IMR-90 (cell line): ENCODE measurements around the gene KIFC3. TPM values are rescaled to one million over a fixed set of nuclear protein-coding genes. Genes with fewer than 3 reads are reported as not detected.

ENCODE experiments used
- ATAC-seq: fragments of 200-7000 bp; cut with Tn5 transposase; 2 replicates; pipeline ENCODE4 v1.9.1; 2020; ENCODE audit warnings: low read depth, mild to moderate bottlenecking, moderate library complexity
- BruUV-seq: library from RNA; stranded (reverse); fragments of 400-500 nt; replicated peaks from 2 replicates; lab custom pipeline; 2021; lab: Mats Ljungman, UMichigan
- CTCF ChIA-PET: fragments of 300-600 bp; formaldehyde crosslinking; extraction: SDS; loops from one replicate; lab custom pipeline; 2021; ENCODE audit warnings: antibody characterized with exemption; lab: Yijun Ruan, JAX
- POLR2A ChIA-PET: fragments of 300-600 bp; sonication (Branson Sonifier 250); formaldehyde crosslinking; loops from one replicate; lab custom pipeline; 2022; ENCODE audit warnings: antibody characterized with exemption; ENCODE audit not compliant: unreplicated experiment; lab: Charles Lee
- DNase-seq: peaks from one replicate; pipeline ENCODE4 v3.0.0; 2013
- H2AFZ ChIP-seq: replicated peaks from 2 replicates; pipeline ENCODE3; 2013; ENCODE audit warnings: low read length, mild to moderate bottlenecking; ENCODE audit not compliant: poor library complexity
- H2AK5ac ChIP-seq: 2 replicates; pipeline ENCODE4 v1.6.1; 2013; ENCODE audit warnings: low read depth, low read length, inconsistent platforms
- H2AK9ac ChIP-seq: replicated peaks from 2 replicates; pipeline ENCODE3; 2013; ENCODE audit warnings: mild to moderate bottlenecking, low read depth, low read length, moderate library complexity; ENCODE audit not compliant: poor library complexity
- H2BK120ac ChIP-seq: 2 replicates; pipeline ENCODE4 v1.6.1; 2013; ENCODE audit warnings: low read depth, low read length, inconsistent platforms
- H2BK15ac ChIP-seq: 3 replicates; pipeline ENCODE4 v1.6.1; 2013; ENCODE audit warnings: low read depth, low read length, inconsistent platforms
- H2BK20ac ChIP-seq: 2 replicates; pipeline ENCODE4 v1.6.1; 2013; ENCODE audit warnings: low read depth, mild to moderate bottlenecking, inconsistent platforms, low read length, moderate library complexity
- H2BK5ac ChIP-seq: 2 replicates; pipeline ENCODE4 v1.6.1; 2013; ENCODE audit warnings: mild to moderate bottlenecking, low read depth, low read length, inconsistent platforms; ENCODE audit not compliant: poor library complexity, severe bottlenecking
- H3K14ac ChIP-seq: replicated peaks from 2 replicates; pipeline ENCODE4 v1.6.1; 2013; ENCODE audit warnings: low read depth, low read length, inconsistent platforms
- H3K18ac ChIP-seq: 2 replicates; pipeline ENCODE4 v1.6.1; 2013; ENCODE audit warnings: low read depth, low read length, control low read depth
- H3K23ac ChIP-seq: 2 replicates; pipeline ENCODE4 v1.6.1; 2013; ENCODE audit warnings: low read depth, low read length, inconsistent platforms
- H3K27ac ChIP-seq: 2 replicates; pipeline ENCODE4 v1.5.1; 2013; ENCODE audit warnings: mild to moderate bottlenecking, control low read depth, low read length; ENCODE audit not compliant: insufficient read depth
- H3K27me3 ChIP-seq: 2 replicates; pipeline ENCODE4 v1.6.1; 2013; ENCODE audit warnings: low read length; ENCODE audit not compliant: control insufficient read depth, insufficient read depth
- H3K36me3 ChIP-seq: 2 replicates; pipeline ENCODE4 v1.6.1; 2013; ENCODE audit warnings: low read length, mixed read lengths; ENCODE audit not compliant: control insufficient read depth, insufficient read depth
- H3K4ac ChIP-seq: 2 replicates; pipeline ENCODE4 v1.6.1; 2013; ENCODE audit warnings: low read depth, low read length, inconsistent platforms
- H3K4me1 ChIP-seq: 2 replicates; pipeline ENCODE4 v1.6.1; 2013; ENCODE audit warnings: low read length, mixed read lengths; ENCODE audit not compliant: control insufficient read depth, insufficient read depth
- H3K4me2 ChIP-seq: 2 replicates; pipeline ENCODE4 v1.6.1; 2013; ENCODE audit warnings: low read depth, mild to moderate bottlenecking, control low read depth, low read length, moderate library complexity
- H3K4me3 ChIP-seq: 2 replicates; pipeline ENCODE4 v1.5.1; 2013; ENCODE audit warnings: low read depth, mild to moderate bottlenecking, control low read depth, low read length, moderate library complexity; ENCODE audit not compliant: insufficient read depth
- H3K56ac ChIP-seq: 2 replicates; pipeline ENCODE4 v1.6.1; 2013; ENCODE audit warnings: low read length, inconsistent platforms; ENCODE audit not compliant: insufficient read depth; ENCODE audit errors: extremely low read depth
- H3K79me1 ChIP-seq, 2 experiments: 2 replicates each; pipeline ENCODE4 v1.6.1; 2013; ENCODE audit warnings: low read length in 2 of 2, inconsistent platforms in 1 of 2, low read depth in 1 of 2
- H3K9ac ChIP-seq: 2 replicates; pipeline ENCODE4 v1.6.1; 2013; ENCODE audit warnings: low read depth, low read length, control low read depth
- H3K9me1 ChIP-seq: 2 replicates; pipeline ENCODE4 v1.6.1; 2013; ENCODE audit warnings: low read length, inconsistent platforms; ENCODE audit not compliant: insufficient read depth
- H3K9me3 ChIP-seq: 2 replicates; pipeline ENCODE4 v1.6.1; 2013; ENCODE audit warnings: low read length; ENCODE audit not compliant: control insufficient read depth, insufficient read depth
- H4K20me1 ChIP-seq: 2 replicates; pipeline ENCODE4 v1.6.1; 2013; ENCODE audit warnings: low read length, inconsistent platforms; ENCODE audit not compliant: insufficient read depth
- H4K5ac ChIP-seq: 2 replicates; pipeline ENCODE4 v1.6.1; 2013; ENCODE audit warnings: mild to moderate bottlenecking, low read depth, low read length, control low read depth
- H4K8ac ChIP-seq, 2 experiments: 2 replicates each; pipeline ENCODE4 v1.6.1; 2013; ENCODE audit warnings: low read depth in 2 of 2, low read length in 2 of 2, control low read depth in 1 of 2, inconsistent platforms in 1 of 2
- H4K91ac ChIP-seq: 2 replicates; pipeline ENCODE4 v1.6.1; 2013; ENCODE audit warnings: low read depth, low read length, inconsistent platforms; ENCODE audit not compliant: insufficient read depth
- BHLHE40 ChIP-seq: fragments of 150-350 bp; IDR thresholded peaks from 2 replicates; pipeline ENCODE4 v1.6.1; 2016; ENCODE audit warnings: mild to moderate bottlenecking, low read depth, low read length
- MAFK ChIP-seq: IDR thresholded peaks from 2 replicates; pipeline ENCODE4 v1.6.1; 2012; ENCODE audit warnings: low read depth, low read length, improper control_type of control experiment
- MAZ ChIP-seq: IDR thresholded peaks from 2 replicates; pipeline ENCODE4 v1.6.1; 2012; ENCODE audit warnings: low read depth, mild to moderate bottlenecking, low read length, improper control_type of control experiment, moderate library complexity, borderline replicate concordance
- MXI1 ChIP-seq: IDR thresholded peaks from 2 replicates; pipeline ENCODE4 v1.6.1; 2012; ENCODE audit warnings: low read depth, mild to moderate bottlenecking, low read length, moderate library complexity, borderline replicate concordance
- RCOR1 ChIP-seq: IDR thresholded peaks from 2 replicates; pipeline ENCODE4 v1.6.1; 2012; ENCODE audit warnings: mild to moderate bottlenecking, low read length, improper control_type of control experiment; ENCODE audit not compliant: insufficient replicate concordance
- WGBS, 2 experiments: methylation state at CpG; one replicate each; pipeline versions ENCODE4 v1.1.5 to v1.1.7; 2013; ENCODE audit warnings: missing lambda C conversion rate in 2 of 2; ENCODE audit not compliant: insufficient read length in 1 of 2; ENCODE audit errors: extremely low coverage in 2 of 2; 5-methylcytosine and 5-hydroxymethylcytosine counted together
- dilution Hi-C: fragments of 300-500 bp; cut with HindIII; formaldehyde crosslinking; loops from one replicate; pipeline ENCODE4 v1.14.3; 2018; ENCODE audit warnings: low sequenced_read_pairs; ENCODE audit not compliant: unreplicated experiment
- in situ Hi-C: fragments of 300-500 bp; cut with MboI; formaldehyde crosslinking; loops from 3 replicates; pipeline ENCODE4 v1.14.3; 2019; ENCODE audit warnings: low sequenced_read_pairs, inconsistent platforms, mixed read lengths
- intact Hi-C: fragments of 100-400 bp; cut with micrococcal nuclease; formaldehyde crosslinking; loops from 2 replicates; pipeline ENCODE4 v1.10.0; 2022
- polyA plus RNA-seq, 3 experiments: library from polyadenylated mRNA; depleted of rRNA; stranded (reverse); fragments of >200 nt; gene quantifications; 2 replicates each; pipeline ENCODE4 v1.2.3, GENCODE V29; 2012; ENCODE audit warnings: low replicate concordance in 1 of 3
- total RNA-seq: library from RNA; depleted of rRNA; stranded (reverse); fragments of >200 nt; gene quantifications from 2 replicates; pipeline ENCODE4 v1.2.3, GENCODE V29; 2012

The KIFC3 gene
- total and polyA plus RNA-seq, 2 of the 4 experiments (the other 2 are of a cell fraction), result 48.6 to 62.5 TPM

DNA sequence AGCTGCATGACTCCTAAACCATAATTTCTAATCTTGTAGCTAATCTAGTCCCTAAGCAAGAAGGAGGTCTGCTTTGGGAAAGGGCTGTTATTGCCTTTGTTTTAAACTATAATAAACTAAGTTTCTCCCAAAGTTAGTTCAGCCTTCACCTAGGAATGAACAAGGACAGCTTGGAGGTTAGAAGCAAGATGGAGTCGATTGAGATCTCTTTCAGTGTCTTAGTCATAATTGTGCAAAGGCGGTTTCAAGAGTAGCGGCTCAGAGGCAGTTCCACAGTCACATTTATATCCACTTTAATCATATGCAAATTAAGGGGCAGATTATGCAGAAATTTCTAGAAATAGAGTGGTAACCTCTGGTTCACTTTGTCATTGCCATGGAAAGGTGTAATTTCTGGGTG lies 90.3 kb downstream of the KIFC3 start:
- dilution Hi-C loops, result no loop called here
- in situ Hi-C loops, result no loop called here

More for the DNA sequence above, 90.3 kb downstream of the KIFC3 start:
- no peak overlapping the region for H3K18ac ChIP-seq
- no peak overlapping the region for H2BK15ac ChIP-seq
- ChIA-PET CTCF (interaction anchor here (0.8 kb wide), 1 partner anchor 13 kb away, joined by 3 read pairs; no protein-coding TSS in a partner anchor), POLR2A (no interaction called here)
- H4K91ac ChIP-seq, result no peak overlapping the region
- no peaks in the 10 kb centered on the region for H3K9me1 ChIP-seq
- WGBS, 2 experiments, result no CpG with 5 or more reads among the region's 3 CpGs
- BruUV-seq, result no TSS peak
- no peak overlapping the region for H2BK20ac ChIP-seq
- DNase-seq (no peak), ATAC-seq (no peak)
- H4K20me1 ChIP-seq, result no peaks in the 10 kb centered on the region
- H3K4me1 ChIP-seq, result no peaks in the 10 kb centered on the region
- H2BK5ac ChIP-seq, result no peak overlapping the region
- H3K4ac ChIP-seq, result no peak overlapping the region
- H3K36me3 ChIP-seq, result no peaks in the 10 kb centered on the region
- no peak overlapping the region for H2BK120ac ChIP-seq
- no peak overlapping the region for H4K5ac ChIP-seq
- no peak overlapping the region for H3K14ac ChIP-seq
- no peaks in the 10 kb centered on the region for H3K9me3 ChIP-seq
- no peak overlapping the region for H2AK9ac ChIP-seq
- no peak overlapping the region for H4K8ac ChIP-seq
- H2AFZ ChIP-seq, result no peak overlapping the region
- peaks cover 45% of the 10 kb centered on the region for H3K27me3 ChIP-seq
- H3K9ac ChIP-seq, result no peak overlapping the region
- H3K79me1 ChIP-seq, result no peaks in the 10 kb centered on the region
- no peak overlapping the region for H3K56ac ChIP-seq
- no peak overlapping the region for H3K4me3 ChIP-seq
- TF ChIP-seq MXI1 (no peak), MAZ (no peak), RCOR1 (no peak), BHLHE40 (no peak), MAFK (no peak)
- no peak overlapping the region for H3K27ac ChIP-seq
- intact Hi-C loops, result no loop called here
- H2AK5ac ChIP-seq, result no peak overlapping the region
- H3K4me2 ChIP-seq, result no peak overlapping the region
- H3K23ac ChIP-seq, result no peak overlapping the region
